GM18511 (cell line): ENCODE data around the gene FHAD1.

Experiments
- ATAC-seq: cut with Tn5 transposase; IDR thresholded peaks from one replicate; pipeline ENCODE4 v1.9.1; 2021; ENCODE audit warnings: mild to moderate bottlenecking, moderate library complexity; ENCODE audit not compliant: unreplicated experiment

Gene FHAD1

GRCh38 chr1:15390667-15391066, 143.6 kb downstream of the FHAD1 start:
- ATAC-seq, result no peak

- ATAC-seq, result no peak
Observed at GRCh38 chr1:15391366-15391765, 144.3 kb downstream of the FHAD1 start.

GRCh38 chr1:15393475-15394257, 146.6 kb downstream of the FHAD1 start:
- no peak for ATAC-seq

GRCh38 chr1:15394258-15394690, 147.3 kb downstream of the FHAD1 start:
- no peak for ATAC-seq

GRCh38 chr1:15397236-15397635, 150.2 kb downstream of the FHAD1 start:
- ATAC-seq, result no peak

- ATAC-seq, result no peak
Observed at GRCh38 chr1:15399710-15400109, 152.7 kb downstream of the FHAD1 start.

GRCh38 chr1:15400627-15401026, 153.6 kb downstream of the FHAD1 start:
- ATAC-seq, result no peak

GRCh38 chr1:15401391-15402055, 154.5 kb downstream of the FHAD1 start:
- ATAC-seq, result no peak

GRCh38 chr1:15402809-15403450, 155.9 kb downstream of the FHAD1 start:
- ATAC-seq, result no peak

- ATAC-seq, result no peak
Observed at GRCh38 chr1:15403962-15404580, 157.0 kb downstream of the FHAD1 start.

- no peak for ATAC-seq
Observed at GRCh38 chr1:15405106-15405850, 158.3 kb downstream of the FHAD1 start.

- no peak for ATAC-seq
Observed at GRCh38 chr1:15406614-15407559, 159.9 kb downstream of the FHAD1 start.

GRCh38 chr1:15407580-15407979, 160.6 kb downstream of the FHAD1 start:
- no peak for ATAC-seq

- ATAC-seq, result no peak
Observed at GRCh38 chr1:15408890-15409387, 161.9 kb downstream of the FHAD1 start.

- peak; percentile 74 for ATAC-seq
Observed at GRCh38 chr1:15409388-15410222, 162.6 kb downstream of the FHAD1 start, which contains the start of gene EFHD2. Gene EFHD2, plus strand, starts transcription at chr1:15409888. Its CDS starts 84 bp downstream, at chr1:15409972.

- ATAC-seq, result no peak
Observed at GRCh38 chr1:15410223-15410883, 163.3 kb downstream of the FHAD1 start.

- no peak for ATAC-seq
Observed at GRCh38 chr1:15410884-15411245, 163.8 kb downstream of the FHAD1 start.

GRCh38 chr1:15411593-15412137, 164.6 kb downstream of the FHAD1 start:
- ATAC-seq, result peak; percentile 65
